OCI-LY3 (cell line): ENCODE measurements around the gene USH2A.

Experiments
- CTCF ChIP-seq: fragments of 200-600, 300-600 bp; sonication (generic); IDR thresholded peaks from 2 replicates; pipeline ENCODE4 v1.5.1; 2014; ENCODE audit warnings: antibody characterized with exemption, low read length, low read depth
- EZH2phosphoT487 ChIP-seq: fragments of 200-600 bp; shearing (Covaris generic); IDR thresholded peaks from 2 replicates; pipeline ENCODE4 v1.6.1; 2018; ENCODE audit warnings: antibody characterized with exemption, mixed run types, low read depth

GRCh38 chr1:215590779-215591491 is 832.3 kb downstream of the USH2A start:
- no peak for TF ChIP-seq CTCF
- TF ChIP-seq EZH2phosphoT487, result no peak
